Hepatic stellate cell (primary cell): ENCODE measurements around the gene KDM8.

Source experiments
- DNase-seq: peaks from one replicate; pipeline ENCODE4 v3.0.0; 2011; ENCODE audit warnings: low spot score

Gene KDM8

GRCh38 chr16:27203507-27204311, at the start of gene KDM8:
KDM8 (plus strand) TSS chr16:27203526; CDS start chr16:27210124, 6,598 bp downstream.
- peak; percentile 100 for DNase-seq

GRCh38 chr16:27154705-27155521, 48.4 kb upstream of the KDM8 start:
- peak; percentile 64 for DNase-seq

- no peak for DNase-seq
Measured at GRCh38 chr16:27156579-27156978, 46.7 kb upstream of the KDM8 start.

GRCh38 chr16:27161398-27161797, 41.9 kb upstream of the KDM8 start:
- DNase-seq: no peak

GRCh38 chr16:27164352-27164751, 39.0 kb upstream of the KDM8 start:
- DNase-seq: no peak

GRCh38 chr16:27165576-27165975, 37.8 kb upstream of the KDM8 start:
- DNase-seq: no peak

GRCh38 chr16:27168790-27169189, 34.5 kb upstream of the KDM8 start:
- no peak for DNase-seq

GRCh38 chr16:27169511-27170071, 33.7 kb upstream of the KDM8 start:
- DNase-seq: peak; percentile 64

GRCh38 chr16:27171584-27171983, 31.7 kb upstream of the KDM8 start:
- DNase-seq: no peak

GRCh38 chr16:27174007-27174406, 29.3 kb upstream of the KDM8 start:
- DNase-seq: no peak

GRCh38 chr16:27174798-27175197, 28.5 kb upstream of the KDM8 start:
- DNase-seq: peak; percentile 31

GRCh38 chr16:27175888-27176287, 27.4 kb upstream of the KDM8 start:
- no peak for DNase-seq

GRCh38 chr16:27177031-27177774, 26.1 kb upstream of the KDM8 start:
- DNase-seq: peak; percentile 80

- DNase-seq: peak; percentile 79
Measured at GRCh38 chr16:27179500-27180072, 23.7 kb upstream of the KDM8 start.

- DNase-seq: no peak
Measured at GRCh38 chr16:27181019-27181790, 22.1 kb upstream of the KDM8 start.

- DNase-seq: no peak
Measured at GRCh38 chr16:27182906-27183405, 20.4 kb upstream of the KDM8 start.

- DNase-seq: no peak
Measured at GRCh38 chr16:27185776-27186130, 17.6 kb upstream of the KDM8 start.

- DNase-seq: no peak
Measured at GRCh38 chr16:27188633-27189032, 14.7 kb upstream of the KDM8 start.

- DNase-seq: no peak
Measured at GRCh38 chr16:27189335-27189972, 13.9 kb upstream of the KDM8 start.

GRCh38 chr16:27190316-27190871, 12.9 kb upstream of the KDM8 start:
- no peak for DNase-seq
